A549 (cell line): ENCODE data around the gene SHROOM4.

ENCODE experiments used
- CTCF ChIP-seq: fragments of >200 bp; sonication (Bioruptor Twin); formaldehyde crosslinking; IDR thresholded peaks from 3 replicates; pipeline ENCODE4 v1.5.1; 2016
- POLR2AphosphoS2 ChIP-seq: conservative IDR thresholded peaks from 2 replicates; pipeline ENCODE4 v1.6.1; 2012; ENCODE audit warnings: low read length, improper control_type of control experiment, inconsistent platforms

- TF ChIP-seq CTCF (no peak), POLR2AphosphoS2 (no peak)
These were observed at the start of gene SHROOM4 for GRCh38 chrX:50813843-50814661.
